Stimulated activated CD8-positive, alpha-beta memory T cell treated with anti-CD3 and anti-CD28 coated beads, Interleukin-7, amount 100 ng/mL, for 4 hours (primary cell): ENCODE data around the gene KRTAP19-8.

Source experiments
- DNase-seq, 2 donors: peaks; one replicate each; pipeline ENCODE4 v3.0.0-alpha.2; 2020; ENCODE audit warnings: low read depth in 2 of 2

The KRTAP19-8 gene

DNA sequence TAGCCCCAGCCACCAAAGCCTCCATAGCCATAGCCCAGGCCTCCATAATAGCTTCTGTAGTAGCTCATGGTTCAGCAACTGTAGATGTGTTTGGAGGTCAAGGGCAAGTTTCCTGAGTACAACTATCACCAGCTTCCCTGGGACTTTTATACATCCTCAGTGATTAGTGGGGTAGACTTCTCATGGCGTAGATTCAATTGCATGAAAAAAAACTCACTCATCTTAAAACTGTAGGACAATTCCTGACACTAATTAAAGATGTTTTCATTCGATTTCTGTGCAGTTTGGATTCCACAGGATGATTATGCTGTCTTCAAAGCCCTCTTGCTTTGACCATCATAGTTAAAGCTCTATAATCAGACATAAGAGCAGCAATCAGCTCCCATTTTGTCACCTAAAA lies at the start of gene KRTAP19-8:
TSS of gene KRTAP19-8 (minus strand) at position 101 of the 400 bp plus-strand sequence. CDS start at position 68, 33 bp downstream.
- DNase-seq = no peak

DNA sequence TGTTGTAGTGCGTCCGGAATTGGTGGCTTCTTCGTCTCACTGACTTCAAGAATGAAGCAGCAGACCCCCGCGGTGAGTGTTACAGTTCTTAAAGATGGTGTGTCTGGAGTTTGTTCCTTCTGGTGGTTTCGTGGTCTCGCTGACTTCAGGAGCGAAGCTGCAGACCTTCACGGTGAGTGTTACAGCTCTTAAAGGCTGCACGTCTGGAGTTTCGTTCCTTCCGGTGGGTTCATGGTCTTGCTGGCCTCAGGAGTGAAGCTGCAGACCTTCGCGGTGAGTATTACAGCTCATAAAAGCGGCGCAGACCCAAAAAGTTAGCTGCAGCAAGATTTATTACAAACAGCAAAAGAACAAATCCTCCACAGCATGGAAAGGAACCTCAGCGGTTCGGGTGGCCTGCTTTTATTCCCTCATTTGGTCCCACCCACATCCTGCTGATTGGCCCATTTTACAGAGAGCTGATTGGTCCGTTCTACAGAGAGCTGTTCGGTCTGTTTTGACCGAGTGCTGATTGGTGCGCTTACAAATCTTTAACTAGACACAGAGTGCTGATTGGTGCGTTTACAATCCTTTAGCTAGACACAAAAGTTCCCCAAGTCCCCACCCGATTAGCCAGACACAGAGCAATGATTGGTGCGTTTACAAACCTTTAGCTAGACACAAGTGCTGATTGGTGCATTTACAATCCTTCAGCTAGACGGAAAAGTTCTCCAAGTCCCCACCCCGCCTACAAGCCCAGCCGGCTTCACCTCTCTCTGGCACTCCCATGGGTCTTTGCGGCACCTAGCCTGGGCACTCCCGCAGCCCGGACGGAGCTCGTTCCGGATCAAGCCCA lies 49.6 kb upstream of the KRTAP19-8 start:
- DNase-seq = no peak

DNA sequence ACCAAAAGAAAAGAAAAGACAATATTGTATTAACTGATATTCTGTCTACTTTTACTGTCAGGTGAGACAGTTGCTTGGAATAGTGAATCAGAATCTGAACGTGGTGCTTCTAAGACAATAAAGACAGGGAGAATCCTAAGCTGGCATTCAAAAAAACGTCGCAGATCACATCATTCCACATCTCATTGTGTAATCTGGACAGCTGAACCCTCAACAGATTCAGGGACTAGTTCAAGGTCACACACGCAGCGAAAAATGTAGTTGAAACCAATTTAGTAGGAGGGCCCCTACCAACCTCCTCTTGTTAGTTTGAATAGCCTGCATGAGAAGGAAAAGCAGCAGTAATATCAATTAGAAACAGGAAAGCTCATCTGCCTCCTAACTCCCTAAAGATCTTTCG lies 46.4 kb upstream of the KRTAP19-8 start:
- DNase-seq = no peak

- DNase-seq = no peak
Observed at GRCh38 chr21:31078796-31079195, 40.5 kb upstream of the KRTAP19-8 start.

GRCh38 chr21:31078216-31078615 lies 39.9 kb upstream of the KRTAP19-8 start:
- no peak for DNase-seq

- DNase-seq = no peak
Observed at GRCh38 chr21:31075848-31076247, 37.6 kb upstream of the KRTAP19-8 start.

DNA sequence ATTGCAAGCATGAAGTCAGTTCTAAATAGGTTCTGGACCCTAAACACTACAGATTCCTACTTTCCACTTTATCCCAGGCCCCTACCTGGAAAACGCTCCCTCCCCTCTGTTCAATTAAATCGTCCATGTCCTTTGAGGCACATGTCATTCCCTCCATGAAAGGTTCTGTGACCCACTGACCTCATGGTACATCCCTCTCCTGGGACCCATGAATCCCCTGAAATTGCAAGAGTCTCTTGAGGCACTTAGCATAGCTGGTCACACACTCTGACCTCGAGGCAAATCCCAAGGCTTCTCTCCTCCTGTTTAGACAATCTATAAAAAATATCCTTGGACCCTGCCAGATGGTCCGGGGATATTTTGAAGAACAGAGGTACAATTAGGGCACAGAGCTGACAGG lies 34.3 kb upstream of the KRTAP19-8 start:
- no peak for DNase-seq

DNA sequence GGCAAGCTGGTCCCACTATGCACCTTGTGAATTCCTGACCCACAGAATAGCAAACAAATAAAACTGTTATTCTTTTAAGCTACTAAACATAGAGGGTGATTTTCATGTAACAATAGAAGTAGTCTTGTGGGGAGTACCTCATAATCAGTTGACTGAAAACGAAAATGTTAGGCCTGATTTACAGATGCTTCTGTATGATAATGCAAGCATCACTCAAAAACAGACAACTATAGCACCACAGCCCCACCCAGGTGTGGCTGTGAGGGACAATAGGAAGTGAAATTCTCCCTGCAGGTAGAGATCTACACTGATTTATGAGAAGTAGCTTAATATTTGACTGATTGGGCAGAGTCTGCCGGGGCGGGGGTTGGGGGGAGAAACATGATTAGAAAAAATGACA lies 26.5 kb upstream of the KRTAP19-8 start:
- DNase-seq = no peak

DNA sequence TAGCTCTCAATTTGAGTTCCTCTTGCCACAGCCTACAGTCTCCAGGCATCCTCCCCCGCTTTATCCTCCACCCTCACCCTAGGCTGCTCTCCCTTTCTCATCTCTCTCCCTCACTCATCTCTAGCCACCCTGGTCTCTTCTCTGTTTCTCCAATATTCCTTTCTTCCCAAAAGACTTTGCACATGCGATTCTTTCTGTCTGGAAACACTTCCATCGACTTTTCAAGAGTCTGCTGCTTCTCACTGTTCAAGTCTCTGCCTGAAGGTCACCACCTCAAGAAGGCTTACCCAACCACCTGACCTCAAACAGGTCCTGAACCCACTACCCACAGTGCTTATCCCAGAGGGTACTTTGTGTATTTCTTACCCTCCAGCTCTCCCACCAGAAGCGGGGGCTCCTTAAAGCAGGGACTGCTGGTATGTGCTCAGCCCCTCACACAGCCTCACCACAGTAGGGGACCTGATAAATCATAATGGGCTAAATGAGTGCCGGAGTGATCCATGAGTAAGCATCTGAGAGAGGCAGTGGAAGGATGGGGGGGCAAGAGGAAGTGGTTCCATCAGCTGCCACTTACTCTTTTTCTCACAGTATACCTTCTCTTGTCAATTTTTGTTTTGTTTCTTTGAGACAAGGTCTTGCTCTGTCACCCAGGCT lies 14.3 kb upstream of the KRTAP19-8 start:
- DNase-seq = no peak

GRCh38 chr21:31050577-31051157 lies 12.4 kb upstream of the KRTAP19-8 start:
- no peak for DNase-seq

- no peak for DNase-seq
Observed at GRCh38 chr21:31045841-31046240, 7.6 kb upstream of the KRTAP19-8 start.

DNA sequence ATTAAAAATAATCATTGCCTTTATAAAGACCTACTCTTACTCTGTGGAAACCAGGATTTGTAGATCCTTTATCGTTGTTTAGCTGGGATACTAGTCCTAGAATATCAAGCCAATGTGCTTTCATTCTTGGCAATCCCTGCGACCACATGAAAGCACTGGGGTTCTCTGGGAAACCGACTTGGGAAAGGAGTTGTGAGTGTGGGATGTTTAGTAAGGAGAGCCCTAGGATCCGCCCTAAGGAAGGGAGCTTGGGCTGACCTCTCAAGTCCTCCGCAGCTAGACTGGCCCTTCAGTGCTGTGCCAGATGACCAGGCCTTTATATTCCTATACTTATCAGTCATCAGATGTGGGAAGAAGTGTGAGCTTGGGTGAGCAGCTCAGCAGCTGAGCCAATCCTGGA lies 5.2 kb upstream of the KRTAP19-8 start:
- DNase-seq = no peak

DNA sequence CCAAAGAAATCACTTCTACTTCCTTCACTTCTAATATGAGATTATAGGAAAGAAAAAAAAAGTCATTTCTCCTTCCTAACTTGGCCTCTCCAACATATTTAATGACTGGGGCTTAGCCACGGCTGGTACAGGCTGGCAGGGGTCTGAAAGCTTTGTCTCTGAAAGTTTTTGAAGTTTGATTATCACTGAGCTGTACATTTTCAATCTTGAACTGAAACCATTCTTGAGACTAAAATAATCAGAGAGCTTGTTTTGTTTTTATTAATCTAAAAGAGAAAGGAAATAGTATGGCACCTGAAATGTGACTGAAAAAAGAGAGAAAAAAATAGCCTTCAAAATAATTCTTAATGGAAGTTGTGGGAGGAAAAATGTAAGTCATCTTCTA lies 3.8 kb upstream of the KRTAP19-8 start:
- DNase-seq = no peak

- no peak for DNase-seq
Observed at GRCh38 chr21:31041295-31042079, 3.2 kb upstream of the KRTAP19-8 start.

- DNase-seq = no peak
Observed at GRCh38 chr21:31034378-31034777, 3.9 kb downstream of the KRTAP19-8 start.

DNA sequence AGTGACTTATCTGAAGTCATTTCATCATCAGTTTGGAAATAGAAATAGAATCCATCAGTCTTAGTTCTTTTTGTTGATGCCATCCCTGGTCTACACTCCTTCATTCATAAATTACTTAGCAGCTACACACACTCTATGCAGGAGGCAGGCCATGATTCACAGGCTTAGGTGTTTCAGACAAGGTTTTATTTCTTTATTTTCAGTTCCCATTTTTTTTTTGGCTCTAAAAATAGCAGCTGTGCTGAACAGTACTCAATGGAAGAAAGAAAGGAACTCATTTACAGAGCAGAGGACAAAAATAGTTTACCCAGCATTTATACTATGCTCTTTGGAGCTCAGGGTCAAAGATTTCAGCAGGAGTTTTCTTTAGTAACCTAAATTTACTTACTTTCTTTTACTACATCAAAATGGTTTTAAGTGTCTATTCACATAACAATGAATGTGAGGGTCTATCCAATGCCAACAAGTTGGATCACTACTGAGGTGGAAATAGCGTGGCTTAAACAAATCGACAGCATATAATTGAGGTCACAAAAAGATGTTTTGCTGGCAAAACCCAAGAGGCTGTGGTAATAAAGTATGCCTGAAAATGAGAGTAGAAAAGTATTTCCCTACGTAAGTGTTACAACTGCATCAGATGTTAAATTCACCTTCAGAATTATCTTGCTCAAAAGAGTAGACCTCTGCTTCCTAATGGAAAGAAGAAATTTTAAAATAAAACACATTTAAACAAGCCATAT lies 7.7 kb downstream of the KRTAP19-8 start:
- DNase-seq = no peak

DNA sequence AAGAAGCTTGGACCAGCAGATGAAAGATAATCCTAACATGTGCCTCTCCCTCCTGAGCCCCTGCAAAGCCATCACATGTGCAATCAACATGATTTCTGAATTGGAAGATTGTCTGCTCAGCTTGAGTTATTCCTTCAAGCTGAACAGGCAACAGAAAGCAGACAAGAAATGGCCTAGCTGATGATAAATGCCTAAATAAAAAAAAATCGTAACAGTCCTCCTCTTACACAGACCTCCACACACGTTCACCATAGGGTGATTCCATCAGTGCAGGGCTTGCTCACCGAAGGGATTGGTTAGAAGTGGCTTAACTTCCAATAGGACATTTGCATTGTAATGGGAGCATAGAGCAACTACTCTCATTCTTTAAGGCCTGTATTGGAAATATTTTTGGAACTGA lies 14.6 kb downstream of the KRTAP19-8 start:
- DNase-seq = no peak

DNA sequence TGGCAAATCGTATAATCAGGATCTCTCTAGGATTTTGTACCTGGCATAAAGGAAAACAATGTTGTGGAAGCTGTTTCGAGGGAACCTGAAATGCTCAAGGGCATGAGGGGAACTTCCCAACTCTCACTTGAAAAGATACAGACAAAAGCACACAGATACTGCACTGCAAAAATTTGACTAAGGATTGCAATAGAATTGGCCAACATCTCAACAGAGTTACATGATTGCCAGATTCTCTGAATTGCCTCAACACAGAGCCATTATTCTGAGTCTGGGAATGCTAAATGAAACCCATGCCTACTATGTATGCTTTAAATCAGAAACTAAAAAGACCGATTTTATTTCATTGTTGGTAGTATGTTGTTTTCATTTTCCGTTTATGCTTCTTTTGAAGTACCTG lies 16.0 kb downstream of the KRTAP19-8 start:
- no peak for DNase-seq

DNA sequence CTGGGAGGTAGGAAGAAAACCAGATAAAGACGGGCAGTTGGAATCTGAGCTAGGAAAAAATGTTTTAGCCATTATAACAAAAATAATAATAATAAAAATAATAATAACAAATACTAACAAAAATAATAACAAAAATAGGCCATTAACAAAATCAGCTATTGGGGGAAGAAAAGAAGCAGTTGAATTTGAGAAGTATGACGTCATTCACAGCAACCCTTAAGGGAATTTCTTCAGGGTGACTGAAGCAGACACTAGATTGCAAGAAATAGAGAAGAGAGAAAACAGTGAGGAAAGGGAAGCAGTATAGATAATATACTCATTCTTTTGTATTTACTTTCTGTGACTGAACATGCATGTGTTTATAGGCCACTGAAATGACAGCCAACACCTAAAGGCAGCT lies 20.0 kb downstream of the KRTAP19-8 start:
- no peak for DNase-seq

DNA sequence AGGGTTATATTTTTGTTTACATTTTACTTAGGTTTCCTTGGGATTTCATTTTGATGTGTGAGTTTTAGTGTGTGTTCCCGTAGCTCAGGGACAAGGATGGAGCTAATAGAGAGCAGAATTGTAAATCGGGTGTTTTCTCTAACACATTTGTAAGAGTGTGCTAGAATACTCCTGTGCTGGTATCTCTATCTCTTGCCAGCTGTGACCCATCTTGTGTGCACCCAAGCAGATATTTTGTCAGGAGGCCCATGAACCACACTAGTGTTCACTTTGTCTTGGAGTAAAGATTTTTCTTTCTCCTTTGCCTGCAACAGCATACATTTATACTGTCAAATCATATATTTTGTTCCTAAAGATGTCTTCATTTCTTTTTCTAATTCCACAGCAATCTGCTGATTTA lies 23.4 kb downstream of the KRTAP19-8 start:
- no peak for DNase-seq
